ENCODE data around the gene KRTAP10-6.
"Not testable (repeated sequence)": the region's sequence is repeated elsewhere in the genome, so short reads cannot be mapped to it uniquely, and the experiment has no call there.

The KRTAP10-6 gene

GRCh38 chr21:44592446-44593311, at the start of gene KRTAP10-6:
TSS of gene KRTAP10-6 (minus strand) at chr21:44592505. CDS start at chr21:44592484, 21 bp downstream.
- DNase-seq (ENCODE audit: low read depth): no peak
- H3K4me3 ChIP-seq (ENCODE audit: low read length): no peak within 1 kb of the TSS
- no peak for TF ChIP-seq CTCF (IDR thresholded peaks at IDR 0.05; ENCODE audit: insufficient read depth, low read depth, low read length, missing control alignments)

- no peak for TF ChIP-seq CTCF (IDR thresholded peaks at IDR 0.05; ENCODE audit: insufficient read depth, low read depth, low read length, missing control alignments)
- H3K4me3 ChIP-seq (ENCODE audit: low read length): no peak overlapping the region
- DNase-seq (ENCODE audit: low read depth): no peak
These were observed 48.5 kb upstream of the KRTAP10-6 start for GRCh38 chr21:44640761-44641160.

GRCh38 chr21:44639331-44639655, 47.0 kb upstream of the KRTAP10-6 start:
- no peak overlapping the region for H3K4me3 ChIP-seq (ENCODE audit: low read length)
- DNase-seq (ENCODE audit: low read depth): no peak
- no peak for TF ChIP-seq CTCF (IDR thresholded peaks at IDR 0.05; ENCODE audit: insufficient read depth, low read depth, low read length, missing control alignments)

GRCh38 chr21:44638506-44639330, 46.4 kb upstream of the KRTAP10-6 start:
- DNase-seq (ENCODE audit: low read depth); H3K4me3 ChIP-seq (ENCODE audit: low read length): not testable (repeated sequence)

GRCh38 chr21:44637851-44638348, 45.6 kb upstream of the KRTAP10-6 start:
- H3K4me3 ChIP-seq (ENCODE audit: low read length); DNase-seq (ENCODE audit: low read depth): not testable (repeated sequence)

- no peak for TF ChIP-seq CTCF (IDR thresholded peaks at IDR 0.05; ENCODE audit: insufficient read depth, low read depth, low read length, missing control alignments)
- no peak within 1 kb of the TSS for H3K4me3 ChIP-seq (ENCODE audit: low read length)
- no peak for DNase-seq (ENCODE audit: low read depth)
These were observed 44.9 kb upstream of the KRTAP10-6 start, which contains the start of gene KRTAP10-10 for GRCh38 chr21:44637018-44637850. TSS of gene KRTAP10-10 (plus strand) at chr21:44637356. CDS start at chr21:44637418, 62 bp downstream.

- no peak overlapping the region for H3K4me3 ChIP-seq (ENCODE audit: low read length)
- DNase-seq (ENCODE audit: low read depth): no peak
- no peak for TF ChIP-seq CTCF (IDR thresholded peaks at IDR 0.05; ENCODE audit: insufficient read depth, low read depth, low read length, missing control alignments)
These were observed 44.1 kb upstream of the KRTAP10-6 start for GRCh38 chr21:44636209-44637017.
